SU-DHL-6 (cell line): ENCODE data around the gene THBS2.

ENCODE experiments used
- H2AFZ ChIP-seq: fragments of 200-600 bp; sonication (generic); 2 replicates; pipeline ENCODE4 v1.6.1; 2014; ENCODE audit warnings: low read depth, mild to moderate bottlenecking, moderate library complexity, mixed read lengths, antibody characterized with exemption, low read length; ENCODE audit not compliant: severe bottlenecking
- H3F3A ChIP-seq: fragments of 200-600 bp; shearing (Covaris generic); 2 replicates; pipeline ENCODE4 v1.6.0; 2016; ENCODE audit warnings: antibody characterized with exemption, mild to moderate bottlenecking; ENCODE audit not compliant: insufficient read depth
- H3K27ac ChIP-seq: fragments of 200-600 bp; sonication (generic); 2 replicates; pipeline ENCODE4 v1.5.1; 2016; ENCODE audit warnings: low read depth, mild to moderate bottlenecking, low read length, moderate library complexity, mixed read lengths
- H3K27me3 ChIP-seq: fragments of 200-600 bp; sonication (generic), shearing (Covaris generic); 2 replicates; pipeline ENCODE4 v1.6.0; 2014; ENCODE audit warnings: mild to moderate bottlenecking, low read length
- H3K36me3 ChIP-seq: fragments of 200-600 bp; sonication (generic); 2 replicates; pipeline ENCODE4 v1.6.1; 2014; ENCODE audit warnings: mild to moderate bottlenecking, low read length, mixed read lengths
- H3K4me2 ChIP-seq: fragments of 300-600, 200-600 bp; shearing (Covaris generic), sonication (generic); 2 replicates; pipeline ENCODE4 v1.6.0; 2014; ENCODE audit warnings: low read length, low read depth, mild to moderate bottlenecking; ENCODE audit not compliant: poor library complexity, severe bottlenecking
- H3K4me3 ChIP-seq: fragments of 200-600 bp; sonication (generic); 2 replicates; pipeline ENCODE4 v1.5.1; 2014; ENCODE audit warnings: antibody characterized with exemption, low read length, mild to moderate bottlenecking, mixed read lengths; ENCODE audit not compliant: insufficient read depth, poor library complexity, severe bottlenecking
- H3K79me2 ChIP-seq: fragments of 200-600 bp; sonication (generic); 2 replicates; pipeline ENCODE4 v1.6.1; 2014; ENCODE audit warnings: mild to moderate bottlenecking, low read length, moderate library complexity; ENCODE audit not compliant: insufficient read depth
- H3K9ac ChIP-seq: fragments of 200-600 bp; sonication (generic); 2 replicates; pipeline ENCODE4 v1.7.0; 2014; ENCODE audit warnings: mild to moderate bottlenecking, low read length
- H3K9me2 ChIP-seq: fragments of 200-600 bp; sonication (generic); replicated peaks from 2 replicates; pipeline ENCODE4 v1.6.1; 2014; ENCODE audit warnings: low read length; ENCODE audit not compliant: insufficient read depth
- H3K9me3 ChIP-seq: fragments of 200-600 bp; sonication (generic); 2 replicates; pipeline ENCODE4 v1.6.1; 2014; ENCODE audit warnings: low read length, mixed read lengths; ENCODE audit not compliant: insufficient read depth
- H4K20me1 ChIP-seq: fragments of 200-600 bp; sonication (generic); 2 replicates; pipeline ENCODE4 v1.6.1; 2014; ENCODE audit warnings: low read depth, mild to moderate bottlenecking, antibody characterized with exemption, low read length, moderate library complexity, mixed read lengths
- CTCF ChIP-seq: fragments of 200-600 bp; sonication (generic); IDR thresholded peaks from one replicate; pipeline ENCODE4 v1.5.1; 2017; ENCODE audit warnings: antibody characterized with exemption, mild to moderate bottlenecking, low read length, moderate library complexity; ENCODE audit not compliant: insufficient read depth, poor library complexity, severe bottlenecking
- EZH2phosphoT487 ChIP-seq: fragments of 200-600 bp; sonication (generic), shearing (Covaris generic); conservative IDR thresholded peaks from 2 replicates; pipeline ENCODE4 v1.6.1; 2018; ENCODE audit warnings: mild to moderate bottlenecking, antibody characterized with exemption, low read length, moderate library complexity, mixed read lengths

THBS2 gene

GRCh38 chr6:169246445-169246844 is 7.2 kb downstream of the THBS2 start:
- H3K4me3 ChIP-seq = no peak overlapping the region
- H2AFZ ChIP-seq = no peak overlapping the region
- no peaks in the 10 kb centered on the region for H3F3A ChIP-seq
- no peak overlapping the region for H3K27ac ChIP-seq
- no peak overlapping the region for H3K9ac ChIP-seq
- H3K4me2 ChIP-seq = no peak overlapping the region
- H3K9me3 ChIP-seq = no peaks in the 10 kb centered on the region
- no peaks in the 10 kb centered on the region for H3K9me2 ChIP-seq
- no peak for TF ChIP-seq EZH2phosphoT487
- TF ChIP-seq CTCF = no peak
- H4K20me1 ChIP-seq = no peaks in the 10 kb centered on the region
- H3K79me2 ChIP-seq = no peaks in the 10 kb centered on the region
- H3K27me3 ChIP-seq = no peaks in the 10 kb centered on the region
- no peaks in the 10 kb centered on the region for H3K36me3 ChIP-seq

GRCh38 chr6:169244684-169245383 is 8.8 kb downstream of the THBS2 start:
- Histone ChIP-seq H2AFZ (no peak overlapping the region), H3K9me3 (no peaks in the 10 kb centered on the region), H3K4me2 (no peak overlapping the region), H3K79me2 (no peaks in the 10 kb centered on the region), H3F3A (no peaks in the 10 kb centered on the region), H3K36me3 (no peaks in the 10 kb centered on the region), H3K9ac (no peak overlapping the region), H4K20me1 (no peaks in the 10 kb centered on the region), H3K9me2 (no peaks in the 10 kb centered on the region), H3K27me3 (no peaks in the 10 kb centered on the region), H3K27ac (no peak overlapping the region), H3K4me3 (no peak overlapping the region)
- TF ChIP-seq CTCF = no peak
- no peak for TF ChIP-seq EZH2phosphoT487

- Histone ChIP-seq H4K20me1 (no peaks in the 10 kb centered on the region), H3K9me3 (no peaks in the 10 kb centered on the region), H3K9me2 (no peaks in the 10 kb centered on the region), H3K27me3 (no peaks in the 10 kb centered on the region), H3K9ac (no peak overlapping the region), H3K36me3 (no peaks in the 10 kb centered on the region), H2AFZ (no peak overlapping the region), H3K4me2 (no peak overlapping the region), H3K27ac (no peak overlapping the region), H3F3A (no peaks in the 10 kb centered on the region), H3K79me2 (no peaks in the 10 kb centered on the region), H3K4me3 (no peak overlapping the region)
- TF ChIP-seq EZH2phosphoT487 (no peak), CTCF (no peak)
Measured at GRCh38 chr6:169243661-169244060, 10.0 kb downstream of the THBS2 start.
